SU-DHL-6 (cell line): ENCODE measurements around the gene STK10.

Experiments used
- EZH2phosphoT487 ChIP-seq: fragments of 200-600 bp; sonication (generic), shearing (Covaris generic); conservative IDR thresholded peaks from 2 replicates; pipeline ENCODE4 v1.6.1; 2018; ENCODE audit warnings: mild to moderate bottlenecking, antibody characterized with exemption, low read length, moderate library complexity, mixed read lengths
- TF ChIP-seq, protein P1 (sequence below): fragments of 200-600 bp; sonication (generic); IDR thresholded peaks from one replicate; pipeline ENCODE4 v1.5.1; 2017; ENCODE audit warnings: antibody characterized with exemption, mild to moderate bottlenecking, low read length, moderate library complexity; ENCODE audit not compliant: insufficient read depth, poor library complexity, severe bottlenecking

DNA sequence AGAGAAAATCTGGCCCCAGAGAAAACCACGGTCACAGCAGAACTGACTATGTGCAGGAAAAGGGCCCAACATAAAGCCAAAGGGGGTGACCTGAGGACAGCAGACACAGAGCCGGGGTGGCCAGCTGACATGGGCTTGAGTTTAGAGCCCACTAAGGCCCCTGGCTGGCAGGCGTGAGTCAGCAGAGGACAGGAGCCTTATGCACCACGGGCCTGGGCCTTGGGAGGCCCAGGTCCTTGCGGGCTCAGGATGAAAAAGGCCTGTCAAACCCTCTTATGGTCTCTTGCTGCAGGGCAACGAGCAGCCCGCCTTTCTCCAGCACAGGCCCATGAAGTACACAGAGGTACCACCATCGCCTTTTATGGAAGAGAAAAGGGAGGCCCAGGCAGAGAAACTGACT is 19.7 kb downstream of the STK10 start:
- TF ChIP-seq, protein P1, sequence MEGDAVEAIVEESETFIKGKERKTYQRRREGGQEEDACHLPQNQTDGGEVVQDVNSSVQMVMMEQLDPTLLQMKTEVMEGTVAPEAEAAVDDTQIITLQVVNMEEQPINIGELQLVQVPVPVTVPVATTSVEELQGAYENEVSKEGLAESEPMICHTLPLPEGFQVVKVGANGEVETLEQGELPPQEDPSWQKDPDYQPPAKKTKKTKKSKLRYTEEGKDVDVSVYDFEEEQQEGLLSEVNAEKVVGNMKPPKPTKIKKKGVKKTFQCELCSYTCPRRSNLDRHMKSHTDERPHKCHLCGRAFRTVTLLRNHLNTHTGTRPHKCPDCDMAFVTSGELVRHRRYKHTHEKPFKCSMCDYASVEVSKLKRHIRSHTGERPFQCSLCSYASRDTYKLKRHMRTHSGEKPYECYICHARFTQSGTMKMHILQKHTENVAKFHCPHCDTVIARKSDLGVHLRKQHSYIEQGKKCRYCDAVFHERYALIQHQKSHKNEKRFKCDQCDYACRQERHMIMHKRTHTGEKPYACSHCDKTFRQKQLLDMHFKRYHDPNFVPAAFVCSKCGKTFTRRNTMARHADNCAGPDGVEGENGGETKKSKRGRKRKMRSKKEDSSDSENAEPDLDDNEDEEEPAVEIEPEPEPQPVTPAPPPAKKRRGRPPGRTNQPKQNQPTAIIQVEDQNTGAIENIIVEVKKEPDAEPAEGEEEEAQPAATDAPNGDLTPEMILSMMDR = no peak
- no peak for TF ChIP-seq EZH2phosphoT487
